ENCODE results near the gene ADAM10. TPM values are rescaled to one million over a fixed set of nuclear protein-coding genes. Genes with fewer than 3 reads are reported as not detected.
A peak's percentile ranks its signal among the peaks of the same experiment; 100 is the strongest.

ADAM10 gene
- 168 and 170 TPM in 2 replicates for total RNA-seq (2022)
- percentile 88 among the genes with signal in this experiment for Bru-seq, nascent RNA
- BruChase-seq, experiment 1, labeled RNA remaining after a 2-hour chase = percentile 83 among the genes with signal in this experiment
- percentile 90 among the genes with signal in this experiment for BruChase-seq, experiment 2, labeled RNA remaining after a 6-hour chase
- long read RNA-seq, full-length matches to known transcripts = 155 of 201 reads
- long read RNA-seq, partial matches to known transcripts = 10 of 201 reads
- long read RNA-seq, other reads (novel, unspliced or antisense) = 36 of 201 reads

- Histone ChIP-seq H3K9me3 (no peaks in the 10 kb centered on the region), H3K27me3 (replicated peaks; ENCODE audit: control insufficient read depth, insufficient read depth, low read length) (no peaks in the 10 kb centered on the region), H3K36me3 (ENCODE audit: control insufficient read depth, insufficient read depth, low read length) (no peaks in the 10 kb centered on the region), H3K4me3 (ENCODE audit: low read depth, low read length) (peak within 1 kb of the TSS; percentile 98), H3K4me1 (peaks cover 25% of the 10 kb centered on the region)
- TF ChIP-seq CTCF (IDR thresholded peaks at IDR 0.05; ENCODE audit: insufficient read depth in 1 of 2, low read depth in 1 of 2, low read length in 1 of 2, severe bottlenecking in 1 of 2, unreplicated experiment in 1 of 2) = no peak
- DNase-seq = peak; percentile 99
- no TSS peak for BruUV-seq (replicated peaks)
- Mint-ChIP-seq H3K9me3 (ENCODE audit: unreplicated experiment) (no peaks in the 10 kb centered on the region), H3K27me3 (ENCODE audit: insufficient read depth, unreplicated experiment) (no peaks in the 10 kb centered on the region), H3K4me3 (ENCODE audit: unreplicated experiment) (peak within 1 kb of the TSS; percentile 87), H3K36me3 (ENCODE audit: insufficient read depth, unreplicated experiment) (peaks cover 5% of the 10 kb centered on the region), H3K4me1 (ENCODE audit: low read depth, unreplicated experiment) (peaks cover 8% of the 10 kb centered on the region), H3K27ac (ENCODE audit: unreplicated experiment) (peak within 1 kb of the TSS; percentile 89)
- intact Hi-C loops (cut with micrococcal nuclease; ENCODE audit: unreplicated experiment) = loop anchor here (1.0 to 10.0 kb wide), 2 partner anchors 22 to 305 kb away; partner anchors contain the start of gene MINDY2
- ChIA-PET CTCF (interaction anchor here (0.5 to 3.0 kb wide), 15 partner anchors 15 to 1683 kb away, joined by 3 to 42 read pairs (median 4); partner anchors contain the start of gene MINDY2), POLR2A (interaction anchor here (0.5 to 2.4 kb wide), 21 partner anchors 11 to 1743 kb away, joined by 3 to 99 read pairs (median 5); partner anchors contain the start of gene MINDY2)
These were observed at the start of gene ADAM10 for GRCh38 chr15:58749532-58750337. Gene ADAM10 (minus strand): TSS chr15:58749707. CDS start chr15:58749534, 173 bp downstream.

GRCh38 chr15:58797505-58797904 is 48.0 kb upstream of the ADAM10 start:
- Mint-ChIP-seq H3K4me3 (ENCODE audit: unreplicated experiment) (no peak overlapping the region), H3K27ac (ENCODE audit: unreplicated experiment) (no peak overlapping the region), H3K9me3 (ENCODE audit: unreplicated experiment) (peaks cover 8% of the 10 kb centered on the region), H3K36me3 (ENCODE audit: insufficient read depth, unreplicated experiment) (peaks cover 19% of the 10 kb centered on the region), H3K4me1 (ENCODE audit: low read depth, unreplicated experiment) (peaks cover 23% of the 10 kb centered on the region), H3K27me3 (ENCODE audit: insufficient read depth, unreplicated experiment) (no peaks in the 10 kb centered on the region)
- no peaks in the 10 kb centered on the region for H3K36me3 ChIP-seq (ENCODE audit: control insufficient read depth, insufficient read depth, low read length)
- CTCF ChIA-PET = interaction anchor here (0.7 kb wide), 1 partner anchor 191 kb away, joined by 4 read pairs; no protein-coding TSS in a partner anchor
- POLR2A ChIA-PET = interaction anchor here (0.6 to 1.4 kb wide), 2 partner anchors 27 to 31 kb away, joined by 4 to 6 read pairs; partner anchors contain the start of gene MINDY2
- no peaks in the 10 kb centered on the region for H3K27me3 ChIP-seq (replicated peaks; ENCODE audit: control insufficient read depth, insufficient read depth, low read length)
- TF ChIP-seq CTCF (IDR thresholded peaks at IDR 0.05; ENCODE audit: insufficient read depth in 1 of 2, low read depth in 1 of 2, low read length in 1 of 2, severe bottlenecking in 1 of 2, unreplicated experiment in 1 of 2) = no peak
- peaks cover 28% of the 10 kb centered on the region for H3K4me1 ChIP-seq
- BruUV-seq (replicated peaks) = no TSS peak
- H3K4me3 ChIP-seq (ENCODE audit: low read depth, low read length) = no peak overlapping the region
- no peak for DNase-seq
- H3K9me3 ChIP-seq = 0 out of 2 replicates have a peak, but pooled peaks cover under 1% of the 10 kb centered on the region
- intact Hi-C loops (cut with micrococcal nuclease; ENCODE audit: unreplicated experiment) = no loop called here

GRCh38 chr15:58795825-58796224 is 46.3 kb upstream of the ADAM10 start:
- H3K27ac Mint-ChIP-seq (ENCODE audit: unreplicated experiment) = peak overlapping the region; percentile 35
- peaks cover 31% of the 10 kb centered on the region for H3K4me1 ChIP-seq
- H3K36me3 Mint-ChIP-seq (ENCODE audit: insufficient read depth, unreplicated experiment) = peaks cover 34% of the 10 kb centered on the region
- no peaks in the 10 kb centered on the region for H3K27me3 ChIP-seq (replicated peaks; ENCODE audit: control insufficient read depth, insufficient read depth, low read length)
- H3K4me1 Mint-ChIP-seq (ENCODE audit: low read depth, unreplicated experiment) = peaks cover 34% of the 10 kb centered on the region
- no peak overlapping the region for H3K4me3 Mint-ChIP-seq (ENCODE audit: unreplicated experiment)
- ChIA-PET CTCF (no interaction called here), POLR2A (interaction anchor here (0.6 to 1.4 kb wide), 2 partner anchors 25 to 46 kb away, joined by 4 to 5 read pairs; partner anchors contain the start of gene MINDY2)
- no peaks in the 10 kb centered on the region for H3K36me3 ChIP-seq (ENCODE audit: control insufficient read depth, insufficient read depth, low read length)
- H3K9me3 ChIP-seq = no peaks in the 10 kb centered on the region
- no peaks in the 10 kb centered on the region for H3K27me3 Mint-ChIP-seq (ENCODE audit: insufficient read depth, unreplicated experiment)
- no peak overlapping the region for H3K4me3 ChIP-seq (ENCODE audit: low read depth, low read length)
- no peak for TF ChIP-seq CTCF (IDR thresholded peaks at IDR 0.05; ENCODE audit: insufficient read depth in 1 of 2, low read depth in 1 of 2, low read length in 1 of 2, severe bottlenecking in 1 of 2, unreplicated experiment in 1 of 2)
- H3K9me3 Mint-ChIP-seq (ENCODE audit: unreplicated experiment) = peaks cover 8% of the 10 kb centered on the region
- no TSS peak for BruUV-seq (replicated peaks)
- DNase-seq = no peak
- intact Hi-C loops (cut with micrococcal nuclease; ENCODE audit: unreplicated experiment) = no loop called here
